Measurements from ENCODE around the gene GNG7.

DNA sequence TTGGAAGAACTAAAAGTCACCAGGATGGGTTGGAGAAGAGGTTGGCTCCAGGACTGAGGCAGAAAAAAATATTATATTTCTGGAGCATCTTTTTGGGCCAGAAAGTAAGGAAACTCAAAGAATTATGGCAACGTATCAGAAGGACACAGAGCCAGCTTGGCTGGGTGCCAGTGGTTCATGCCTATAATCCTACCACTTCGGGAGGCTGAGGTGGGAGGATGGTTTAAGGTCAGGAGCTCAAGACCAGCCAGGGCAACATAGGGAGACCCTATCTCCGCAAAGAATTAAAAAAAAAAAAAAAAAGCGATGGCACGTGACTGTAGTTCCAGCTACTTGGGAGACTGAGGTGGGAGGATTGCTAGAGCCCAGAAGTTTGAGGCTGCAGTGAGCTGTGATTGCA, 118.5 kb downstream of the GNG7 start:
- TF ChIP-seq, protein P1, sequence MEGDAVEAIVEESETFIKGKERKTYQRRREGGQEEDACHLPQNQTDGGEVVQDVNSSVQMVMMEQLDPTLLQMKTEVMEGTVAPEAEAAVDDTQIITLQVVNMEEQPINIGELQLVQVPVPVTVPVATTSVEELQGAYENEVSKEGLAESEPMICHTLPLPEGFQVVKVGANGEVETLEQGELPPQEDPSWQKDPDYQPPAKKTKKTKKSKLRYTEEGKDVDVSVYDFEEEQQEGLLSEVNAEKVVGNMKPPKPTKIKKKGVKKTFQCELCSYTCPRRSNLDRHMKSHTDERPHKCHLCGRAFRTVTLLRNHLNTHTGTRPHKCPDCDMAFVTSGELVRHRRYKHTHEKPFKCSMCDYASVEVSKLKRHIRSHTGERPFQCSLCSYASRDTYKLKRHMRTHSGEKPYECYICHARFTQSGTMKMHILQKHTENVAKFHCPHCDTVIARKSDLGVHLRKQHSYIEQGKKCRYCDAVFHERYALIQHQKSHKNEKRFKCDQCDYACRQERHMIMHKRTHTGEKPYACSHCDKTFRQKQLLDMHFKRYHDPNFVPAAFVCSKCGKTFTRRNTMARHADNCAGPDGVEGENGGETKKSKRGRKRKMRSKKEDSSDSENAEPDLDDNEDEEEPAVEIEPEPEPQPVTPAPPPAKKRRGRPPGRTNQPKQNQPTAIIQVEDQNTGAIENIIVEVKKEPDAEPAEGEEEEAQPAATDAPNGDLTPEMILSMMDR (IDR thresholded peaks at IDR 0.05): no peak
- TF ChIP-seq POLR2A (IDR thresholded peaks at IDR 0.05): no peak

All from right lobe of liver (tissue), 4 donors.